ENCODE measurements around the gene GTF2A1L. TPM values are rescaled to one million over a fixed set of nuclear protein-coding genes. Genes with fewer than 3 reads are reported as not detected.

Gene GTF2A1L
- total RNA-seq, 1 experiment from 2014 or later, result 0.22 TPM

- H3K4me2 ChIP-seq (ENCODE audit: low read length), result peak overlapping the region; percentile 33
- ATAC-seq (no peak), DNase-seq (ENCODE audit: low read depth, low spot score) (no peak)
- ChIA-PET CTCF (interaction anchor here (1.0 to 1.7 kb wide), 5 partner anchors 12 to 1891 kb away, joined by 3 to 12 read pairs (median 3); no protein-coding TSS in a partner anchor), RAD21 (ENCODE audit: low non-redundant PET in 1 of 2, low total read pairs in 2 of 2, uncharacterized antibody in 2 of 2, unreplicated experiment in 2 of 2) (no interaction called here), POLR2A (no interaction called here)
- H3K9me3 ChIP-seq (ENCODE audit: control insufficient read depth in 1 of 2, insufficient read depth in 1 of 2, low read depth in 1 of 2, low read length in 2 of 2), result no peaks in the 10 kb centered on the region
- no peak overlapping the region for H3K4me3 ChIP-seq (replicated peaks in 1 of 2; ENCODE audit: low read depth in 1 of 2, low read length in 2 of 2)
- H4K20me1 ChIP-seq (ENCODE audit: insufficient read depth), result no peaks in the 10 kb centered on the region
- no peak overlapping the region for H3K9ac ChIP-seq (ENCODE audit: low read length)
- H3K36me3 ChIP-seq (ENCODE audit: control insufficient read depth in 1 of 2, insufficient read depth in 2 of 2, low read length in 2 of 2), result no peaks in the 10 kb centered on the region
- no peaks in the 10 kb centered on the region for H3K9me2 ChIP-seq (ENCODE audit: insufficient read depth)
- peaks cover 0 to 16% of the 10 kb centered on the region in 2 experiments; a peak in 2 of 4 replicates for H3K4me1 ChIP-seq (ENCODE audit: control insufficient read depth in 1 of 2, insufficient read depth in 2 of 2, low read length in 2 of 2)
- peak overlapping the region; percentile 82 for H2AFZ ChIP-seq (ENCODE audit: low read depth, low read length, poor library complexity, severe bottlenecking)
- intact Hi-C loops (cut with micrococcal nuclease), result loop anchor here (1.0 to 5.0 kb wide), 4 partner anchors 346 to 1891 kb away; no protein-coding TSS in a partner anchor
- TF ChIP-seq SP1 (IDR thresholded peaks at IDR 0.05; ENCODE audit: low read depth) (no peak), ZFX (IDR thresholded peaks at IDR 0.05) (no peak), SRF (IDR thresholded peaks at IDR 0.05; ENCODE audit: low read depth) (no peak), ATF3 (IDR thresholded peaks at IDR 0.05) (no peak), RAD21 (IDR thresholded peaks at IDR 0.05; ENCODE audit: low read depth) (no peak), ZBTB33 (IDR thresholded peaks at IDR 0.05; ENCODE audit: extremely low read depth, insufficient replicate concordance, low read length) (no peak), YY1 (IDR thresholded peaks at IDR 0.05; ENCODE audit: extremely low read depth, insufficient replicate concordance, low read depth, low read length) (no peak), CEBPB (IDR thresholded peaks at IDR 0.05; ENCODE audit: low read depth) (no peak), TCF7L2 (IDR thresholded peaks at IDR 0.05; ENCODE audit: borderline replicate concordance, extremely low read depth, insufficient read depth, insufficient read length) (no peak), EZH2phosphoT487 (IDR thresholded peaks at IDR 0.05; ENCODE audit: borderline replicate concordance) (no peak), EZH2 (IDR thresholded peaks at IDR 0.05) (no peak), POLR2A (IDR thresholded peaks at IDR 0.05; ENCODE audit: borderline replicate concordance, extremely low read depth, insufficient read depth, insufficient read length) (no peak), POLR2AphosphoS5 (IDR thresholded peaks at IDR 0.05; ENCODE audit: low read depth, low read length) (no peak), CBX3 (IDR thresholded peaks at IDR 0.05; ENCODE audit: low read depth) (no peak), FOSL1 (IDR thresholded peaks at IDR 0.05; ENCODE audit: low read depth) (no peak), JUND (IDR thresholded peaks at IDR 0.05) (no peak), SIN3A (IDR thresholded peaks at IDR 0.05; ENCODE audit: low read depth) (no peak)
- TF ChIP-seq, protein P1, sequence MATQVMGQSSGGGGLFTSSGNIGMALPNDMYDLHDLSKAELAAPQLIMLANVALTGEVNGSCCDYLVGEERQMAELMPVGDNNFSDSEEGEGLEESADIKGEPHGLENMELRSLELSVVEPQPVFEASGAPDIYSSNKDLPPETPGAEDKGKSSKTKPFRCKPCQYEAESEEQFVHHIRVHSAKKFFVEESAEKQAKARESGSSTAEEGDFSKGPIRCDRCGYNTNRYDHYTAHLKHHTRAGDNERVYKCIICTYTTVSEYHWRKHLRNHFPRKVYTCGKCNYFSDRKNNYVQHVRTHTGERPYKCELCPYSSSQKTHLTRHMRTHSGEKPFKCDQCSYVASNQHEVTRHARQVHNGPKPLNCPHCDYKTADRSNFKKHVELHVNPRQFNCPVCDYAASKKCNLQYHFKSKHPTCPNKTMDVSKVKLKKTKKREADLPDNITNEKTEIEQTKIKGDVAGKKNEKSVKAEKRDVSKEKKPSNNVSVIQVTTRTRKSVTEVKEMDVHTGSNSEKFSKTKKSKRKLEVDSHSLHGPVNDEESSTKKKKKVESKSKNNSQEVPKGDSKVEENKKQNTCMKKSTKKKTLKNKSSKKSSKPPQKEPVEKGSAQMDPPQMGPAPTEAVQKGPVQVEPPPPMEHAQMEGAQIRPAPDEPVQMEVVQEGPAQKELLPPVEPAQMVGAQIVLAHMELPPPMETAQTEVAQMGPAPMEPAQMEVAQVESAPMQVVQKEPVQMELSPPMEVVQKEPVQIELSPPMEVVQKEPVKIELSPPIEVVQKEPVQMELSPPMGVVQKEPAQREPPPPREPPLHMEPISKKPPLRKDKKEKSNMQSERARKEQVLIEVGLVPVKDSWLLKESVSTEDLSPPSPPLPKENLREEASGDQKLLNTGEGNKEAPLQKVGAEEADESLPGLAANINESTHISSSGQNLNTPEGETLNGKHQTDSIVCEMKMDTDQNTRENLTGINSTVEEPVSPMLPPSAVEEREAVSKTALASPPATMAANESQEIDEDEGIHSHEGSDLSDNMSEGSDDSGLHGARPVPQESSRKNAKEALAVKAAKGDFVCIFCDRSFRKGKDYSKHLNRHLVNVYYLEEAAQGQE (IDR thresholded peaks at IDR 0.05; ENCODE audit: low read depth), result no peak
- TF ChIP-seq, protein P2, sequence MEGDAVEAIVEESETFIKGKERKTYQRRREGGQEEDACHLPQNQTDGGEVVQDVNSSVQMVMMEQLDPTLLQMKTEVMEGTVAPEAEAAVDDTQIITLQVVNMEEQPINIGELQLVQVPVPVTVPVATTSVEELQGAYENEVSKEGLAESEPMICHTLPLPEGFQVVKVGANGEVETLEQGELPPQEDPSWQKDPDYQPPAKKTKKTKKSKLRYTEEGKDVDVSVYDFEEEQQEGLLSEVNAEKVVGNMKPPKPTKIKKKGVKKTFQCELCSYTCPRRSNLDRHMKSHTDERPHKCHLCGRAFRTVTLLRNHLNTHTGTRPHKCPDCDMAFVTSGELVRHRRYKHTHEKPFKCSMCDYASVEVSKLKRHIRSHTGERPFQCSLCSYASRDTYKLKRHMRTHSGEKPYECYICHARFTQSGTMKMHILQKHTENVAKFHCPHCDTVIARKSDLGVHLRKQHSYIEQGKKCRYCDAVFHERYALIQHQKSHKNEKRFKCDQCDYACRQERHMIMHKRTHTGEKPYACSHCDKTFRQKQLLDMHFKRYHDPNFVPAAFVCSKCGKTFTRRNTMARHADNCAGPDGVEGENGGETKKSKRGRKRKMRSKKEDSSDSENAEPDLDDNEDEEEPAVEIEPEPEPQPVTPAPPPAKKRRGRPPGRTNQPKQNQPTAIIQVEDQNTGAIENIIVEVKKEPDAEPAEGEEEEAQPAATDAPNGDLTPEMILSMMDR (IDR thresholded peaks at IDR 0.05 in 2 of 3, conservative IDR thresholded peaks at IDR 0.05 in 1 of 3; ENCODE audit: borderline replicate concordance in 1 of 3, insufficient read depth in 1 of 3, low read depth in 2 of 3, low read length in 2 of 3), result no peak
- H3K27ac ChIP-seq (ENCODE audit: low read depth, low read length), result no peak overlapping the region
- no peaks in the 10 kb centered on the region for H3K79me2 ChIP-seq (ENCODE audit: insufficient read depth, low read length)
- BruUV-seq (replicated peaks), result no TSS peak
- H3K27me3 ChIP-seq (ENCODE audit: insufficient read depth, low read length), result no peaks in the 10 kb centered on the region
Measured at GRCh38 chr2:48600917-48601316, 16.7 kb upstream of the GTF2A1L start.
